ENCODE data around the gene DMD.

The DMD gene

DNA sequence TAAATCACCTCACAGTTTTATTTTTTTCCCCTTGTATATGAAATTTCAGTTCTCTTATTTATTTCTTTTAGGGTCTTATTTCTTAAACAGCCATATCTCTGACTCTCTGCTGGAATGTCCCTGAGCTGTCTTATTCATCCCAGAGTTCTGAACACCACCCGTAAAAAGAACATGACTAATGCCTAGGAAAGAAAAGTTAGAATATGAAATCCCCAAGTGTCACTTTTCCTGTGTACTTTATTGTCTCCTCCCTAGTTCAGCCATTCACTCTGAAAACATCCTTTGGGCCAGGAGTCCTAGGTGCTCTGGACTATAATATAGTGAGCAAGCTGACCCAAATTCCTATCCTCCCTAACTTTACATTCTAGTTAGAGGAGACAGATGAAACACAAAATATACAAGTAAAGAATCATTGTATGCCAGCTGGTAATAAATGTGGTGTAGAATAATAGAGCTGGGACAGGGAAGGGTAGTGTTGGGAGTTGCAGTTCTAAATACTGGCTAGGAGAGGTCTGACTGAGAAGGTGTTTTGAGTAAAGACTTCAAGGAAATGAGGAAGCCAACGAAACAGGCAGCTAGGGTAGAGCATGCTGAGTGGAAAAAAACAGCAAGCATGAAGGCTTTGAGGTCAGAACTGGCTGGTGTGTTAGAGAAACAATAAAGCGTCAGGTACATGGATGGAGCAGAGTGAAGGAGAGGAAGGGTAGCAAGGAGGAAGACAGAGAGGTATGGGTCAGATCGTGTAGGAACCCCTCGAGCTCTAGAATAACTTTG, 2098.9 kb downstream of the DMD start:
- DNase-seq (ENCODE audit: low read depth): no peak

DNA sequence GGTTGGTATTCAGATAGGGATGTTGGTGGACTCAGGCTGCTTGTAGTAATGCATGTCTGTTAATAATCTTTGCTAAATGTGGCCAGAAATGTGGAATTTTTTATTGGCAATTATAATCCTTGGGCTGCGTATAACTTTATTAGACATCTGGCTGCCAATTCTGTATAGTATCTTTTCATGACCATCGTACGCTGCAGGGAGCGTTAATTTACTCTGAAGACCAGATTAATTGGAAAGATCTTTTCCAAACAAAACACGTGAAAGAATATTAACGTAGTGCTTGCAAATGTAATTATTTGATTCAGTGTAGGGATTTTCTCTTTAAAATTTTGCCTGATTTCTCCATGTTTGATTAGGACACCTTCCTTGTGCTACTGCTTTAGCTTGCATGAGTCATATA, 2100.7 kb downstream of the DMD start:
- DNase-seq (ENCODE audit: low read depth): no peak

DNA sequence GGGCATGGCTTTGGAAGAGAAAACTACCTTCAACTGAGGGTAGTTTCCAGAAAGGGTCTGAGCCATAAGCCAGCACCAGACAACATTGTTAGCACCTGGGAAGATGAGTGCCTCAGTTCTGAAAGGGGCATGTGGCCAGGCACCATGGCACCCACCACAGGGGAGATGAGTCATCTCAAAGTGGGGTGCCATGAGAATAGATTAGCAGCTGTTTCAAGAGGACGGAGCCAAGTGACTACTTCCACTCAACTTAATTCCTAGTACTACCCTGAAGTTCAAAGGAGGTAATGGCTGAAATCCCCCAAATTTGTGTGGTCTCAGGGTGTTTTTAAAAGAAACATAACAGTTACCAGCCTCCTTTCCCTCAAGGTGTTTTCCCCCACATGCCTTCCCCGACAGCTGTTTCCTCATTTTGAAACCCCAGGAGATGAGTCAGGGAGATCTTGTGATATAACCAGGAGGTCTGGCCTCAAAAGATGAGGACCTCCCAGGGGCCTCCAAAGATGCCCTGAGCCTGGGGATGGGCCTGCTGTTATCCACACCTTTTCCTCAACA, 2111.7 kb downstream of the DMD start:
- no peak for DNase-seq (ENCODE audit: low read depth)

DNA sequence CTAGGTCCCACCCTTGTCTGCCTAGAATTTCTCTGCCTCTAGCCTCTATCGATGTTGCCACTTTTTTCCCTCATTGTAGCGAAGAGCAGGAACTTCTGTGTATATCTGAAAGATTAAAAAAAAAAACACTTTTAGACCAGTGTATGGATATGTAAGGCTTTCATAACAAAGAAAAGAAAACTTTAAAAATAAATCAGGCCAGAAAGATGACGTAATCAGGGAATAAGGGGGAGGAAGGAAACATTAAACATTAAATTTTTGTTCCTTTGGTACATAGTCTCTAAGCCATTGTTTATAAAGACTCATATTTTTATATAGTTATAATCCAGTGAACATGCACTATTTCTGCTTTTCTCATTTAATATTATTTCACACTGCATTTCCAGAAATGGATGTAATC, 2113.3 kb downstream of the DMD start:
- no peak for DNase-seq (ENCODE audit: low read depth)

DNA sequence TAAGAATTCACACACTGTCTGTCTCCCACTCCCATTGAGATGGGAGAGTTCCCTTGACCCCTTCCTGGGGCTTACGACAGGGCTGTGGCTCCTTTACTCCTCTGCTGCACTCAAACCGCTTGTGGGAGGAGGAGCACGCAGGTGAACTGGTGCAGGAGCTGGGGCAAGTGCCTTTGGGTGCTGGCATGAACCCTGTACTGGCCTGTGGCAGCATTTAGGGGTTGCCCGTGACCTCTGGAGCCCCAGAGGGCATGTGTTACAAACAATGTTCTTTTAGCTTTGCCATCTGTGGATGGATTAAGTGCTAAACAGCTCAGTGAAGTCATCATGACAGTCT, 2117.7 kb downstream of the DMD start:
- no peak for DNase-seq (ENCODE audit: low read depth)

DNA sequence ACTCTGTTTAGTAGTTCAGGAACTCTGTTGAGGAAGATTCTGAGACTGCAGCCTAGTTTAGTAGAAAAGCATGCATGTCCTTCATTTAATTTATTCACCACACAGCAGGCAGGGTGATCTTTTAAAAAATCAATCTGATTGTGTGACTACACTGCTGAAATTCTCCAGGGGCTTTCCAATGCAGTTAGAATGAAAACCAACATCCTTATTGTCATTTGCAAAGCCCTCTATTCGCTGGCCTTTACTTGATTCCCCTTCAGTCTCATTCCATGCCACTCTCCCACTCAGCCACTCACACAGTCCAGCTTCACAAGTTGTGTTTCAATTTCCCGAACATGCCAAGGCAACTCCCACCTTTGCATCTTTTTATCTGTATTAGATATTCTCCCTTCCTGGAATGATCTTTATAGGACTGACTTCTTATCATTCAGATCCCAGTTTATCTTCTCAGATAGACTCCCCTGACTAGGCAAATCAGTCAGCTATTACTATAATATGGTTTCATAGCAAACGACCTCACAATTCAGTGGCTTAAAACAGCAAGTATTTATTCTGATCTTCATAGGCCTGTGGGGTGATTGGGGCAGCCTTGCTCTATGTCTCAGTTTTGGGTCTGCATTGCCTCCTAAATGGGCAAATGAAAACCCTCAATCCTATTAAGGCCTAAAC, 2118.2 kb downstream of the DMD start:
- DNase-seq (ENCODE audit: low read depth): no peak

DNA sequence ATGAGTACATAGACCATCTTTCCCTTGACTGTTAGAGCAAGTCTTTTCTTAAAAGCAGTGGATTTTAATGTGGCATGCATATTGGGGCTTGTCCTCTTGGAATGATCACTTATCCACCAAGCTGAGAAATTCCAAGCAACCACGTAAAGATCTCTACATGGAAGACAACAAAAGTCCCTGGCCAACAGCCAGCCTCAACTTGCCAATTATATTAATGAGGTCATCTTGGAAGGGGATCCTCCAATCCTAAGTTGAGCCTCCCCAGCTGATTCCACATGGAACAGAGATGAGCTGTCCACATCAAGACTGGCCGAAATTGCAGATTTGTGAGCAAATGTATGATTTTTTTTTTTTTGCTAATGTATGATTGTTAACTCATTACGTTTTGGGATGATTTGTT, 2118.9 kb downstream of the DMD start:
- no peak for DNase-seq (ENCODE audit: low read depth)

DNA sequence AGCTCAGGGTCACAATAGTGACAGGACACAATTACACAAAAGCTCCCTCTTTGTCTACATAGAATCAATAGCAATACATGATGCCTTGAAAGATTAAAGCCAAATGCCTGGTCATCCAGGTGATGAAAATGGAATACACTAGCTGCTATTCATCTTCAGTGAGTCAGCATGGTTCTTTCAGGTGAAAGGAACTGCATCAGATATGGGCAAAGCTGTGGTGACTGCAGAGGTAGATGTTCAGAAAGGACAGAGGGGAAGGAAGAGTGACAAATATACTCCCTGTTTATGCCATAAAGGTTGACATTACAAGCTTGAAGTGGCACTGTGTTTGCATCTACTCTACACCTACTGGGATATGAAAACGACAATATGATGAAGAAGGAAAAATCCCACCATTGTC, 2119.5 kb downstream of the DMD start:
- no peak for DNase-seq (ENCODE audit: low read depth)

DNA sequence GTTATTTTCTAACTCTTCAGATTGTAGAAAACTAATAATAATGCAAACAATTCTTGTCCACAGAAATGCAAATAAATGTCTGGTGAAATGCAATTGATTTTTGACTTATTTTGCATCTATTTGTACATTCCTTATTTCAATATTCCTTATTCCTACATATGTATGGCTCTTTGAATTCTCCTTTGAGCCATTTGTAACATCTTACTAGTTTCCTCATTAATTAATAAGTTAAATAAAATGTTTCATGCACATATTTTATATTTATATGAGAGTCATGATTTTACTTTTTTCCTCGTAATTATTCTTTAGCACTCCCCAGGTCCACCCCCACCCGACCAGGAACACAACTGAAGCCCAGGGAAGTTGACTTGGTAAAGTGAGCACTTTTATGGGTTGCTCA, 2136.8 kb downstream of the DMD start:
- no peak for DNase-seq (ENCODE audit: low read depth)

DNA sequence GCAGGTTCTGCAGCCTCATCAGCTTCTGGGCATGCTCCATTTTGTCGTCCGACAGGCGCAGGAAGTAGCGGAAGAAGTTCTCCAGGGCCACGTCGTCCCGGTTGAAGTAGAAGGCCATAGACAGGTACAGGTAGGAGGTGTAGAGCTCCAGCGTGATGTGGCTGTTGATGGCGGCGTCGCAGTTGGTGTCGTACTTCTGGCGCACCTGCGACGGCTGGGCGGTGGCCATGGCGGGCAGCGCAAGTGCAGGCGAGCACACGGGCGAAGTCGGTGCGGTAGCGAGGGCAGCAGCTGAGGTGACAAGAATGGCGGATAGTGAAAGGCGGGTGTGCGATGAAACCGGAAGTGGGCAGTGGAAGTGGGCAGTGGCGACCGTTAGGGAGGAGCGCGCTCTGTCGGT, 2139.6 kb downstream of the DMD start, which contains the start of gene FTHL17:
Gene FTHL17, minus strand, starts transcription at position 317 of the 400 bp plus-strand sequence. Its CDS starts 88 bp downstream, at position 229.
- no peak for DNase-seq (ENCODE audit: low read depth)

DNA sequence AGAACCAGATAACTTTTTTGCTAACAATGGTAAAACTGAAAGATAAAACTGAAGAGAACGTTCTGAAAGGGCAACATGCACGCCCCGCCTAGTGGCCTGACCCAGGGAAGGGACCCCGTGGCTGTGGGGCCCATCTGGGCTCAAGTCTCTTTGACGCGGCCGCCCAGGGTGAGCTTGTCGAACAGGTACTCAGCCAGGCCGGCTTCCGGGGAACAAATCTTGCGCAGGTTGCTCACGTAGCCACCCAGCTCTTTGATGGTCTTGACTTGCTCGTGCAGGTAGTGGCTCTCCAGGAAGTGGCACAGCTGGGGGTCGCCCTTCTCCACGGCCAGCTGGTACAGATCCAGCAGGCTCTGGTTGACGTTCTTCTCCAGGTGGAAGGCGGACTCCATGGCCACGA, 2140.1 kb downstream of the DMD start:
- DNase-seq (ENCODE audit: low read depth): no peak

DNA sequence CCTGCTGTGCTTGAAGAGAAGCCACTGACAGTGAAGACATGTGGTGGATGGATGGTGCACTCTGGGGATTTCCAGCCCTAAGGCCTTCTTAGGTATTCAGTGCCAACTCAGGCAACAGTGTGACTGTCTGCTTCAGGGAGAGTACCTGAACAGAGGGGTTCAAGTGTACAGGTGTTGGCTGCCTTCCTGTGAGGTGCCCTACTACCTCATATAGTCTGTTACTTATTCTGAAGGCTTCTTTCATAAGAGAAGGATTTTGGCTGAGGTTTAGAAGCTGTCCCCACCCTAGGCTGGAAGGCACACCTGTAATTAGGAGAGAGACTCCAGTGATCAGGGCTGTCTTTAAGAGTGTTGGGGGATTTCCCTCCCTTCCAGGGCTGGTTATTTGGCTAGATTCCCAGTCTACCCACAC, 2141.3 kb downstream of the DMD start:
- no peak for DNase-seq (ENCODE audit: low read depth)
